Stimulated activated CD8-positive, alpha-beta memory T cell treated with anti-CD3 and anti-CD28 coated beads, Interleukin-7, amount 100 ng/mL, for 48 hours (primary cell): ENCODE measurements around the gene PCNX1.
"Not testable (repeated sequence)": the region's sequence is repeated elsewhere in the genome, so short reads cannot be mapped to it uniquely, and the experiment has no call there.

ENCODE experiments used
- DNase-seq, 2 donors: peaks; one replicate each; pipeline ENCODE4 v3.0.0-alpha.2; 2020; ENCODE audit warnings: low read depth in 1 of 2; ENCODE audit errors: extremely low read depth in 1 of 2

PCNX1 gene

DNA sequence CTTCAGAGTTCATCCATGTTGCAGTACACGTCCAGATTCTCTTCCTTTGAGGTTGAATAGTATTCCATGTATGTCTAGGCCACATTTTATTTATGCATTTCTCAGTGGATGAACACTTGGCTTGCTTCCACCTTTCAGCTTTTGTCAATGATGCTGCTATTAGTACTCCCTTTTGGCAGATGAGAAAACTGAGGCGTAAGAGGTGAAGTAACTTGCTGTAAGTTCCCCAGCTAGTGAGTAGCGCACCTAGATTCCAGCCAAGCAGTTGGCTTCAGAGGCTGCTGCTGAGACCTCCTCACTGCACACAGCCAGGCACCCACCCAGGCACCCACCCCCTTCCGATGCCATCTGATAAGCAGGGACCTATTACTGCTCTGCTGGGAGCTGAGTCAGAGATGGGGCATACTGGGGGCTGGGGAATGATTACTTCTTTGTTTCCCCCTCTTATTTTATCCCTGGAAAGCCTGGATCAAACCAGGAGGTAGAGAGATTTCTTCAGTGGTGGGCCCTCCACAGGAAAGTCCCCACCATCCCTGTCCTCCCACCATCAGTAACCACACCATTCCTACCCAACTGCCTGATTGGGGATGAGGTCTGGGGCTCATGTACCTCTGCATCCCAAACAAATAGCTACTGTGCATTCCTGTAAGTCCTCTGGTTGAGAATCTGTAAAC is 234.6 kb downstream of the PCNX1 start:
- peak in 1 of 2 donors; percentile 16 for DNase-seq

DNA sequence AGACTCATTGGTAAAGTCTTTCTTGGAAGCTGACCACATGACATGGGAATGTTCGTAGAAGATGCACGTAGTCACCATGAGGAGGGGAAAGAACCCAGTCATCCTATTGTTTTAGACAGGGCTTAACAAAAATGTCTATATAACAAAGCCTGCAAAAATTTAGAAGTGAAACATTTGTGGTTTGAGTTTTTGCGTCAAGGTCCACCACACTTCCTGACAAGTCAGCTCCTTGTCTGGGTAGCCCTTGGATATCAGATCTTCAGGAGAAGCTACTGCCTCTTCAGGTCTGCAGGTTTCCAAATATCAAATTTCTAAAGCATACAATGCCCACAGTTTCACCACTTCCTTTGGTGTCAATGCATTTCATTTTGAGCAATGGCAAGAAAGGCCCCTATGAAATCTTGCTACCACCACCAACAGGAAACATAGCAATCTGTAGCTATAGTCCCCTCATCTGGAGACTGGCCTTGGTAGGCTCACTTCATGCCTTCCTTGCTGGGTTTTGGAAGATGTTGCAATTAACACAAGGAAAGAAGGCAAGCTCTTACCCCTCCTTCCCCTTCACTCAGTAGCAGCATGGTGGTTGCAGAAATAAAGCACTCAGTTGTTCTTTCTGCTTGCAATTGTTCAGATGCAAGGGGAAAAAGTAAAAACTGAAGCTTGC is 235.2 kb downstream of the PCNX1 start:
- peak in 1 of 2 donors; percentile 53 for DNase-seq

DNA sequence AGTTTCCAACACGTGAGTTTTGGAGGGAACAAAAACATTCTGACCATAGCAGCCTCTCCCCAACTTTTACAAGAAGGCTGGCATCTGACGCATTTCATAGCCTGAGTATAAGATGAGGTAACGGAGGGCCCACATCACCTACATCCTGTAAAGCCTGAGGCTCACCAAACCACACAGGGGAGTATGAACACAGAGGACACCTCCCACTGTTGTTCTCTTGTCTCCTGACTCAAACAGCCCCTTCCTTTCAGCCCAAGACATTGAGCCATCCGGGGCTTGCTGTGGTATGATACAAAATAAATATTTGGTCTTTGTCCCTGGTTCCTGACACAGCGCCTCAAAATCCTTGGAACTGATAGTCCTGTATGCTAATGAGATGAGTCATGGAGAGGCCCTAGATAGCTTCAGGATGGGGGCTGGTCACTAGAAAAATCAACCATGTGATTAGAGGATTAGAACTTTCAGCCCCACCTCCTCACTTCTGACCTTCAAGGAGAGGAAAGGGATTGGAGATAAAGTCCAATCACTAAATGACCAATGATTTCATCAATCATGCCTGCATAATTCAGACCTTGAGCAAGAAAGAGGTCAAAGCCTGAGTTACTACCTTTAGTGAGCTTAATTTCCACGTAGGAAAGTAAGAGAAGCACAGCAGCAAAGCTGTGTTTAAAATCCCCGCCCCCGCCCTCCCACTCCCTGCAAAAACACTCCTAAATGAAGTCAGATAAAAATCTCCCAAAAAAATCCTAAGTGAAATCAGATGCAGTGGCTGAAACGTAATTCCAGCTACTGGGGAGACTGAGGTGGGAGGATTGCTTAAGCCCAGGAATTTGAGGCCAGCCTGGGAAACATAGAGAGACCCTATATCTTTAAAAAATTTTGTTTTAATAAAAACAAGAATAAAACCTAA is 236.4 kb downstream of the PCNX1 start:
- peak in 1 of 2 donors; percentile 74 for DNase-seq

DNA sequence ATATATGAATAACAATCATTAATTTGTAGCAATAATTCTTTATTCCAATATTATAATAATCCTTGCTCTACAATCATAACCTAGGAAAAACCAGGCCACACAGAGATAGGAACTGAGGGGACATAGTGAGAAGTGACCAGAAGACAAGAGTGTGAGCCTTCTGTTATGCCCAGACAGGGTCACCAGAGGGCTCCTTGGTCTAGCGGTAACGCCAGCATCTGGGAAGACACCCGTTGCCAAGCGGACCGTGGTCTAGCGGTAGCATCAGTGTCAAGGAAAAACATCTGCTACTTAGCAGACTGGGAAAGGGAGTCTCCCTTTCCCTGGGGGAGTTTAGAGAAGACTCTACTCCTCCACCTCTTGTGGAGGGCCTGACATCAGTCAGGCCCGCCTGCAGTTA is 240.1 kb downstream of the PCNX1 start:
- DNase-seq = not testable (repeated sequence)

DNA sequence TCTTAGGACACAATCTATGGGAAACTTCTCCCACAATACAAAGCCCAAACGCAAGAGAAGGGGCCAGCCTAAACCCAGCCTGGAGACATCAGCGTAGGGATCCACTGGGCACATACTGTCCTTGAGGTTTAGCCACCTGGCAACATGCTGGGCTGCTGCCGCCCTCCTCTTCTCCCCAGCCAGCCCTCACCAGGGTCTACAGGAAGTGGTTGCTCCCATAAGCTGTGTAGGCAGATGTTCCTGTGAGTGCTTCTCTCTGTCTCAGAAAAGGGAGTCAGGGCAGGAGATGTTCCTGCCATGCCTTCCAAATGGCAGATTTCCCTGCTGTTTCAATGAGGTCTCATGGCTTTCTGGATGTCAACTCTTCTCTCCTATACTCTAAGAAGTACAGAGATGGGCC is 241.4 kb downstream of the PCNX1 start:
- no peak for DNase-seq

DNA sequence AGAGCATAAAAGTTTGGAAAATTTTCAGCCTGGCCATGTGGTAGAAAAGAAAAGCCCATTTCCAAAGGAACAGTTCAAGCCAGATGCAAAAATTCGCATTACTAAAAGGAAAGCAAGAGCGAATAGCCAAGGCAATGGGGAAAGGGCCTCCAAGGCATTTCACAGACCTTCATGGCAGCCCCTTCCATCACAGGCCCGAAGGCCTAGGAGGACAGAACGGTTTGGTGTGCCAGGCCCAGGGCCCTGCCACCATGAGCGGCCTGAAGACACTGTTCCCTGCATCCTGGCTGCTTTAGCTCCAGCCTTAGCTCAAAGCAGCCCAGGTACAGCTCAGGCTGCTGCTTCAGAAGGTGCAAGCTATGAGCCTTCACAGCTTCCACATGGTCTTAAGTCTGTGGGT is 243.5 kb downstream of the PCNX1 start:
- DNase-seq = no peak

DNA sequence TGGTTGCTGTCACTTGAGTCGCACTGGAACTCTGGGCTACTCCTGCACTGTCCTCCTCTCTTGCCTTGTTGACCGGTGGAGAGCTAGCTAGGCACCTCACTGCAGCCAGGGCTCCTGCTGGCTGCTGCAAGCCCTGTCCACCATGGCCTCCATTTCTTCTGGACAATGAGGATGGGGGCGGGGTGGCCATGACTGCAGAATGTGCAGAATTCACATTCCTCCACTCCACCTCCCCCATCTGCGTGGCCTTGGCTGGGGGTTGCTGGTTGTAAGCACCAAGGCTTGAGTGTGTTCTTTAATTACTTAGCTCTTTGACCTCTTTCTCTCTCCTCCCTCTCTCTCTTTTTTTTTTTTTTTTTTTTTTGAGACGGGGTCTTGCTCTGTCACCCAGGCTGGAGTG is 248.5 kb downstream of the PCNX1 start:
- no peak for DNase-seq

DNA sequence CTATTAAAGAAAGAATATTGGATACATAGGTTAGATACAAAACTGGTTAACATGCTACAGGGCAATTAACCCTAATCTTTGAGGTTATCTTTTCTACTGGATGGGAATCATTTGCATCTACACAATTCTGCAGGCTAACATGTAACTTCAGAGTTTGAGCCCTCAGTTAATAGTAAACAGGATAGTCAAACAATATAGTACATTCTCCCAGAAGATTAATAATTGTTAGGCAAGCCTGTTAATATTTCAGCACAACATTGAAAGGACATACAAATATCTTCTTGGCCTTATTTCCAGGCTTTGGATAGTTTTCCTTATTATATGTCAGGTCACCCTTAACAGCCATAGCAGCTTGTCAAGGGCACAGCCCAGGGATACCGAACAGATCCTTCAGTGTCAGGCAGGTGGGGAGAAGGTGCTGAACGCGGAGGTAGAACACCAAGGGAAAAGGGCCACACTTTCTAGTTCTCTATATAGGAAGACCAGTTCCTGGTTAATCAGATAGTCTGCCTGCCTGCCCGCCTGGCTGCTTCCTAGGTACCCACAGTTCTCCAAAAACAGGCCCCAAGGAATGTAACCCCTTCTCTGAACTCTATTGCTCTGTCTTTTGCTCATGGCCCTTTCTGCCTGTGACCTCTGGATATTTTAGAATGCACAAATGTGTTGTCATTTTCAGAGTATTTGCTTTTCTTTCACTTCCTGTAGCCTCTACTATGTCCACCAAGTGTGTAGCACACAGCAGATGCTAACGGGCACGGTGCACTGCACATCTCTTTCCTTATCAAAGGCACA is 256.0 kb downstream of the PCNX1 start:
- no peak for DNase-seq

DNA sequence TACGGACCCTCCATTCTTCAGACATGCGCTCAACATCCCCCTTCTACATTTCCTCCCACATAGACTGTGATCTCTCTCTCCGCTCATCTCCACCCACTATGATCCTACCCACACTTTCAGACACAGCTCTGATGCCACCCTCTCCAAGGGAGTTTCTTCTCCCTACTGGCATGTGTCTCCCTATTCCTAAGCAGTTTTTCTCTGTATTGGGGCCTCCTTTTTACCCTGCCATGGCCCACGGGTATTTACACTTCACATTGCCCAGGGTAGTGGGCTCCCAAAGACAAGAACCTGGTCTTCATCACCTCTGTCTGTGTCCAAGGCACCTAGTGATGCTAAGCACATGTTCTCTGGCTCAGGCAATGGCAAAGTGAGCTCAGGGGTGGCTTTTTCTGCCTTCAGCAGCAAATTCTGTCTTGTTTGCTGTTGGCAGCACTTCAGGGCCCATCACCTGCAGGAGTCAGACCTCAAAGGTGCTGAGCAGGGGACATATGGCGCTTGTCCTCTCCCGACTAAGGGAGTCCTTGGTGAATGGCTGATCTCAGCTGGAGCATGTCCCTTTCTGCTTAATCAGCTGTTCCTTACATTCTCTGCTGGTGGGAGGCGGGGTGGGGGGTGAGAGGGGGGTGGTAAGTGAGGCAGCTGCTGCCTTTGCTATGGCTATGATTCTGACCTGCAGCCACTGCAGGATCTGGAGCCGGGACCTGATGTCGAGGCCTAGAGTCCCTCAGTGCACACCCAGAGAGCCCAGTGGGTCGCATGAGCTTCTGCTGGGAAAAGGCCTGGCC is 256.8 kb downstream of the PCNX1 start:
- no peak for DNase-seq
